Glomerular visceral epithelial cell (primary cell): Measurements from ENCODE around the gene MS4A10.

ENCODE experiments used
- DNase-seq: peaks from one replicate; pipeline ENCODE4 v3.0.0-alpha.2; 2016; ENCODE audit errors: extremely low spot score

Gene MS4A10

GRCh38 chr11:60765355-60765754 is 19.8 kb upstream of the MS4A10 start:
- no peak for DNase-seq

DNA sequence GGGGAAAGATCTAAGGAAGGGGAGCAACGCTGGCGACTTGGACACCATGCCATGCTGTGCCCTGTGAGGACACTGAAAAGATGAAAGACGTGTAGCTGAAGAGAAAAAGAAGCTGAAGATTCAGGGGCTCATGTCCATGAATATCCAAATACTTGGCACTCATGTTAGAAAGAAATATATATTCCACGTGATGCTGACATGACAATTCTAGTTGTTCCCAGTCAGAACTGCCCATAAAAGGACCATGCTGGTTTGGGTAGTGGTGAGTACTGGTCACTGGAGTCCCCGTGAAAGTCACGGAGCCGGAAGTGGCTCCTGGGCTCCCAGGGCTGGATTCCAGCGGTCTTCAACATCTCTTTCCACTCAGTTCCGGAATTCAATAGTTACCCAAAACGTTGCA is 18.6 kb upstream of the MS4A10 start:
- DNase-seq = no peak

- DNase-seq = no peak
Measured at GRCh38 chr11:60767388-60767811, 17.7 kb upstream of the MS4A10 start.

- no peak for DNase-seq
Measured at GRCh38 chr11:60768202-60768601, 16.9 kb upstream of the MS4A10 start.

DNA sequence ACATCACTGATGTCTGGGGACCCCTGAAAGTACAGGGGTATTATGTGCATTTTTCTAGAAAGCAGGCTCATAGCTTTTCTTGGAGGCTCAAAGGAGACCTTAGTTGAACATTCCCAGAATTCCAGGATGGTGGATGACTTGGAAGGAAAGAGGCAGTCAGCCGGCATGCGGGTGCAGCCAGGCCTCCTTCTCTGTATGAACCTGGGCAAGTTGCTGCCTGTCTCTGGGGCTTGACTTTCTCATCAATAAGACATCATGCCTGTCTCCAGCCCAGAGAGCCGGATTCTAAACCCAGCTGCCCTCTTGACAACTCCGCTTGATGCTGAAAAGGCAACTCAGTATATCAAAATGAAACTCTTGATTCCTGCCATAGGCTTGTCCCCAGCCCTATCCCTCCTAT is 15.9 kb upstream of the MS4A10 start:
- no peak for DNase-seq

DNA sequence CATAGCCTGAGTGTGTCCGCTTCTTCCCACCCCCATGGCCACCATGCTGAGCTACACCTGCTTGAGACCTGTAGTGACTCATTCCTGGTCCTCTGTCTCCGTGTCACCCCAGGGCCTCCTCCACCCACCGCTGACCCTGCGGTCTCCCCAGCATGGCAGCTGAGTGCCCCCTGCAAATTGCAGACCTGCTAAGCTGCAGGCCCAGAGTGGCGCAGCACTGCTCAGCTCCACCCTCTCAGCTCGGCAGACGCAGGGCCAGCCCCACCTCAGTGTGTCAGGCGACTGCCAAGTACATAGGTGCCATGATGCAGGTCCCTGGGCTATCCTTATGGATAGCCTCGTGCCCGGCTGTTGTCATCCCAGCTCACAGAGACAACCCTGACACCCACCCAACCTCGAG is 15.3 kb upstream of the MS4A10 start:
- no peak for DNase-seq

DNA sequence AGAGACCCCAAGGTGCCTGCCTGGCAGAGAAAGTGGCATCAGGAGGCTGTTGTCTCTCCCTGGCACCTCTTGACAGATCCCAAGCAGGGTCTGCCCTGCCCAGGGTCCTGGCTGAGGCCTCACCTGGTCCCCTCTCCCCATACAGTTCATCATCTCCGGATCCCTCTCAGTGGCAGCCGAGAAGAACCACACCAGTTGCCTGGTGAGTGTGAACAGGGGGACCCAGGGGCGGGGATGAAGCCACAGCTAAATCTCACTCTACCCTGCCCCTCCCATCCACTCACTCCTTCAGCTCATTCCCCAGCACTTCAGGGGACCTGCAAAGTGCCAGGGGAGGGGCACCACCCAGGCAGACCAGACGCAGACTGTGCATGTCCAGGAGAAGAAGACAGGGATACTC is 14.0 kb upstream of the MS4A10 start:
- DNase-seq = no peak

DNA sequence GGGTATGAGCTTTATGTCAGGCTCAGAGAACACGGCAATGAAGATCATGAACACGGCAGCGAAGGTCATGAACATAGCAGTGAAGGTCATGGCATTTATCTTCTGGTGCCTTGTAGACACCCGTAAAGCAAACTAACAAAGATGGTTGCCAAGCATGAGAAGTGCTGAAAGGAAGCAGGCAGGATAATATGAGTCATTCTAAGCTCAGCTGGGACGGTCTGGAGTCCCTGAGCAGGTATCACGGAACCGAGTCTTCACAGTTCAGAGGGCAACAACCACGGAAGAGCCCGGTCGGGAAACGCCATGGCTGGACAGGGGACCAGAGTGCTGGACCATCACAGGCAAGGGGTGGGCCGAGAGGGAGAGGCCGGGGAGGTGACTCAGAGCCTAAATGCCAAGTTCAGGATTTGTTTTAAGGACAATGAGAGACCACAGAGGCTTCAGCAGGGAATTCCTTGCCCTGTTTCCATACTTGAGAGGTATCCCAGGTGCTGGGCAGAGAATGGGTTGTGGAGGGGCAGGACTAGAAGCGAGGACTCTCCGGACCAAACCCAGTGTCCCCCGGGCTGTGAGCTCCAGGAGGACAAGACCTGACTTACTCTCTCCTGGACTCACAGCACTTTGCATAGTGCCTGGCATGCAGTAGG is 13.1 kb upstream of the MS4A10 start:
- peak; percentile 13 for DNase-seq

- DNase-seq = no peak
Measured at GRCh38 chr11:60772666-60773065, 12.5 kb upstream of the MS4A10 start.

GRCh38 chr11:60774726-60775125 is 10.4 kb upstream of the MS4A10 start:
- no peak for DNase-seq

GRCh38 chr11:60775420-60775961 is 9.6 kb upstream of the MS4A10 start:
- DNase-seq = peak; percentile 84

DNA sequence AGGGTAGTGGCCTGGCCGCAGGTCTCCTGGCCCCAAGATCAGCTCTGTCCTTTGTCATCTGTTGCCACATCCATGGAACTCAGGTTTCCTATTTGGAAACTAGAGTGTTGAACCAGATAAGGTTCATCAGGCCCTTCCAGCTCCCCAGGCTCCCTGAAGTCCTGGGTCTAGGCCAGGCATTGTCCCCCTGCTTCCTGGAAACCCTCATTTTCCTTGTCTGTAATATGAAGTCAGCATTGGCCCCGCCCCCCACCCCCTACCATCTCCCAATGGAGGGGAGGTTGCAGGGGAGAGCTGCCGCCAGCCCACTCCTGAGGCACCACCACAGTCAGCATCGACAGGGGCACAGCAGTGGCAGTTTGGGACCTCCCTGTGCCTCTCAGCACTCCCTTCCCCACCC is 9.0 kb upstream of the MS4A10 start:
- no peak for DNase-seq

DNA sequence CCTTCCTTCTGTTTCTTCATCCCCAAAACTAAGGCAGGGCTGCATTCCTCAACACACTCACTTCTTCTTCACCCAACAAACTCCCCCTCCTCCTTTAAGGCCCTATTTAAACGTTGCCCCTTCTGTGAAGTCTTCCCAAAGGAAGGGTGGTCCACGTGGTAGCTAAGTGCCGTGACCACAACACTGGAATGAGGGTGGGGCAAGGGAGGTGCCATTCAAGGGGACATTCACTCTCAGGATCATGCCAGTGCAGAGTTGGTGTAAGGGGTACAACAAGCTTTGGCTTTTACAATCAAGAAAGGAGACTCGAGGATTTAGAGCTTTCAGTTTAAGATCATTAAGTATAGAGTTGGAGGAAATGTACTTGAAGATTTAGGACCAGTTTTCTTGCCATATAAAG is 8.0 kb upstream of the MS4A10 start:
- DNase-seq = no peak

DNA sequence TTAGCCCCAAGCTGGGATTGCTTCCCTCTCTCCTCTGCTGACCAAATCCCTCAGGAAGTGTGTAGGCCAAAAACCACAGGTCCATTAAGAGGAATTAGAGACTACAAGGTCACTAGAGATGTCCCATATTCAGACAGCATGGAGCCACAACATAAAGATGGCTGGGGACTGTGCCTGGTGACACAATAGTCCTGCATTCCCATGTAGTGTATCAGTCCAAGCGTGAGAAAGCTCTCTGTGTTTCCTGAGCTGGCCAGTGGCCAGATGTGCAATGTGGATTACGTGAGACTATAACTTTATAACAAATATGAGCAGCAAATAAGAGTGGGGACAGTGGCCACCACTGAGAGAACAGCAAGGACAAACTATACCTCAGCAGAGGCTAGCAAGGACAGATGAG is 7.6 kb upstream of the MS4A10 start:
- peak; percentile 42 for DNase-seq

DNA sequence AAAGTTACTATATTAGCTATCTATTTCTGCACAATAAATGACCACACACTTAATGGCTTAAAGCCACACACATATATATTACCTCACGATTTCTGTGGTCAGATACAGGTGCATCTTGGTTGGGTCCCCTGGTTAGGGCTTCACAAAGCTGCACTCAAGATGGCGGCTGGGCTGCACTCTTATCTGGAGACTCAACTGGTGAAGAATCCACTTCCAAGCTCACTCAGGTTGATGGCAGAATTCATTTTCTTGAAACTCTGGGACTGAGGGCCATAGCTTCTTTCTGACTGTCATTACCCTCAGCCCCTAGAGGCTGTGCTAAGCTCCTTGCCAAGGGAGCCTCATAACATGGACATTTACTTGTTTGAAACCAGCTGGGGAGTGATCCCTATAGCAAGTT is 5.1 kb upstream of the MS4A10 start:
- DNase-seq = no peak

GRCh38 chr11:60780774-60781173 is 4.4 kb upstream of the MS4A10 start:
- no peak for DNase-seq

- DNase-seq = no peak
Measured at GRCh38 chr11:60781286-60781980, 3.7 kb upstream of the MS4A10 start.

GRCh38 chr11:60781981-60782316 is 3.2 kb upstream of the MS4A10 start:
- no peak for DNase-seq

- no peak for DNase-seq
Measured at GRCh38 chr11:60782393-60783140, 2.6 kb upstream of the MS4A10 start.

- no peak for DNase-seq
Measured at GRCh38 chr11:60783141-60783484, 2.0 kb upstream of the MS4A10 start.

DNA sequence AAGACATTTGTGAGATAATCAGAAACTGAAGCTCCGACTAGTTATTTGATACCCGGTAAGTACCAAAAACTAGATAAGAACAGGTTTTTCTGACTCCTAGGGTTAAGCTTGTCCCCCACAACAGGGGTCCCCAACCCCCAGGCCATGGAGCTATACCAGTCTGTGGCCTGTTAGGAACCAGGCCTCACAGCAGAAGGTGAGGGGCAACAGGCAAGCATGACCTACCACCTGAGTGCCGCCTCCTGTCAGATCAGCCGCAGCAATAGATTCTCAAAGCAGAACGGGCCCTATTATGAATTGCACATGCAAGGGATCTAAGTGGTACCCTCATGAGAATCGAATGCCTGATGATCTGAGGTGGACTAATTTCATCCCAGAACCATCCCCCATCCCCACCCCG is 1.2 kb upstream of the MS4A10 start:
- no peak for DNase-seq

DNA sequence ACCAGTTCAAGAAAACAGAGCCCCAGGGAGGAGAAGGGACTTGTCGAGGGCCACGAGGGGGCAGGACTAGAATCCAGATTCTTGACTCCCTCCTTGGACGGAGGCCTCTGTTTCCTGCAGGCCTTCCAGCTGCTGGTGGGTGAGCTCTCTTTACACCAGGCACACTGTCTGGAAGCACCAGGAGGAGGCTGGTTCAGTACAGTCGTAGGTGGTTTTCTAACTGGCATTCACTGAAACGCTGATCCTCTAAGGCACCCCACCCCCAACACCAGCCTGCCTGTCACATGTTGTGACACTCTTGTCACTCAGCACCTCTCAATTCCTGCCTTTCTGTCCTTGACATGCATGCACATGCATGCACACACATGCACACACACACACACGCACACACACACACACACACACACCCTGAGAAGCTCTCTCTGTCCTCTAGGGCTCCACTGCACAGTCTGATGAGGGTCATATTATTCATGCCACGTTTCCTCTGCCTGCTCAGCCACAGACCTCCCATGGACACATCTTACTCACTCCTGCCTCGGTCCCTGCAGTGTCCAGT is 751 bp downstream of the MS4A10 start:
- DNase-seq = peak; percentile 47
